Vagina (tissue), 2 donors: Measurements from ENCODE around the gene TMEM164. TPM values are rescaled to one million over a fixed set of nuclear protein-coding genes. Genes with fewer than 3 reads are reported as not detected.

ENCODE experiments used
- DNase-seq, 2 donors: peaks; one replicate each; pipeline ENCODE4 v3.0.0-alpha.2; 2017; ENCODE audit errors: extremely low spot score in 2 of 2
- H3K27ac ChIP-seq: fragments of 200-600 bp; sonication (generic); one replicate; pipeline ENCODE4 v1.5.1; 2019
- H3K27me3 ChIP-seq: fragments of 200-600 bp; sonication (generic); one replicate; pipeline ENCODE4 v1.5.1; 2019
- H3K36me3 ChIP-seq, 2 donors: fragments of 200-600 bp; sonication (generic); one replicate each; pipeline ENCODE4 v1.5.1; 2017 to 2019
- H3K4me1 ChIP-seq: fragments of 200-600 bp; sonication (generic); one replicate; pipeline ENCODE4 v1.5.1; 2019
- H3K4me3 ChIP-seq, 2 donors: fragments of 200-600 bp; sonication (generic); 1 replicate in 1 of 2; 2 replicates in 1 of 2; pipeline ENCODE4 v1.5.1; 2016 to 2019
- H3K9me3 ChIP-seq: fragments of 200-600 bp; sonication (generic); one replicate; pipeline ENCODE4 v1.5.1; 2019
- CTCF ChIP-seq, 3 experiments: fragments of 450-650 bp in 2 of 3; fragments of 200-600 bp in 1 of 3; sonication (generic) in 1 of 3; IDR thresholded peaks; one replicate each; pipeline ENCODE4 v1.5.1; 2017 to 2019; ENCODE audit warnings: antibody characterized with exemption in 3 of 3, mild to moderate bottlenecking in 2 of 3, moderate library complexity in 2 of 3
- POLR2A ChIP-seq, 2 donors: fragments of 450-650 bp; IDR thresholded peaks; one replicate each; pipeline ENCODE4 v1.6.1; 2017; ENCODE audit warnings: antibody characterized with exemption in 2 of 2, mild to moderate bottlenecking in 2 of 2, moderate library complexity in 2 of 2
- POLR2AphosphoS5 ChIP-seq, 2 donors: sonication (generic); formaldehyde crosslinking; IDR thresholded peaks; one replicate each; pipeline ENCODE4 v1.9.0; 2017; ENCODE audit warnings: antibody characterized with exemption in 2 of 2, mild to moderate bottlenecking in 2 of 2, low read depth in 1 of 2; ENCODE audit not compliant: insufficient read depth in 1 of 2
- intact Hi-C: fragments of 100-400 bp; cut with DNase I; formaldehyde crosslinking; loops from one replicate; pipeline ENCODE4 v1.15.1; 2023
- total RNA-seq: library from RNA; depleted of rRNA; stranded (reverse); fragments of >200 nt; gene quantifications from one replicate; pipeline ENCODE4 v1.2.3, GENCODE V29; 2016

TMEM164 gene
- total RNA-seq, 1 donor from 2014 or later = 10.8 TPM

GRCh38 chrX:110000000-110000399 is 2.9 kb upstream of the TMEM164 start:
- DNase-seq = no peak
- TF ChIP-seq POLR2A (IDR thresholded peaks at IDR 0.05) = no peak
- TF ChIP-seq POLR2AphosphoS5 (IDR thresholded peaks at IDR 0.05; ENCODE audit: insufficient read depth in 1 of 2, low read depth in 1 of 2) = no peak
- no peak for TF ChIP-seq CTCF (IDR thresholded peaks at IDR 0.05)
- H3K36me3 ChIP-seq = no peaks in the 10 kb centered on the region
- H3K9me3 ChIP-seq = no peaks in the 10 kb centered on the region
- peaks cover 8% of the 10 kb centered on the region for H3K4me1 ChIP-seq
- H3K4me3 ChIP-seq = no peak overlapping the region
- H3K27me3 ChIP-seq = no peaks in the 10 kb centered on the region
- intact Hi-C loops = no loop called here
- no peak overlapping the region for H3K27ac ChIP-seq

- H3K36me3 ChIP-seq = no peaks in the 10 kb centered on the region
- H3K4me3 ChIP-seq = no peak overlapping the region
- H3K27ac ChIP-seq = peak overlapping the region; percentile 86
- no peaks in the 10 kb centered on the region for H3K9me3 ChIP-seq
- peaks cover 8% of the 10 kb centered on the region for H3K4me1 ChIP-seq
- H3K27me3 ChIP-seq = no peaks in the 10 kb centered on the region
- intact Hi-C loops = no loop called here
- no peak for DNase-seq
- TF ChIP-seq POLR2A (IDR thresholded peaks at IDR 0.05) (no peak), CTCF (IDR thresholded peaks at IDR 0.05) (no peak), POLR2AphosphoS5 (IDR thresholded peaks at IDR 0.05; ENCODE audit: insufficient read depth in 1 of 2, low read depth in 1 of 2) (no peak)
Measured at GRCh38 chrX:110000847-110001713, 1.8 kb upstream of the TMEM164 start.

GRCh38 chrX:110001740-110002299 is 1.1 kb upstream of the TMEM164 start:
- TF ChIP-seq CTCF (IDR thresholded peaks at IDR 0.05) (no peak), POLR2A (IDR thresholded peaks at IDR 0.05) (no peak), POLR2AphosphoS5 (IDR thresholded peaks at IDR 0.05; ENCODE audit: insufficient read depth in 1 of 2, low read depth in 1 of 2) (no peak)
- DNase-seq = no peak
- H3K27ac ChIP-seq = peak overlapping the region; percentile 86
- no peaks in the 10 kb centered on the region for H3K36me3 ChIP-seq
- no peaks in the 10 kb centered on the region for H3K27me3 ChIP-seq
- H3K9me3 ChIP-seq = no peaks in the 10 kb centered on the region
- H3K4me1 ChIP-seq = peaks cover 8% of the 10 kb centered on the region
- H3K4me3 ChIP-seq = peak overlapping the region; percentile 56 to 60
- intact Hi-C loops = no loop called here

GRCh38 chrX:110003167-110004156 is 548 bp downstream of the TMEM164 start:
- peak overlapping the region; percentile 56 to 60 for H3K4me3 ChIP-seq
- intact Hi-C loops = no loop called here
- H3K27ac ChIP-seq = peak overlapping the region; percentile 86
- peaks cover 8% of the 10 kb centered on the region for H3K4me1 ChIP-seq
- H3K9me3 ChIP-seq = no peaks in the 10 kb centered on the region
- no peaks in the 10 kb centered on the region for H3K36me3 ChIP-seq
- no peak for DNase-seq
- TF ChIP-seq POLR2A (IDR thresholded peaks at IDR 0.05) = no peak
- TF ChIP-seq CTCF (IDR thresholded peaks at IDR 0.05) = no peak
- TF ChIP-seq POLR2AphosphoS5 (IDR thresholded peaks at IDR 0.05; ENCODE audit: insufficient read depth in 1 of 2, low read depth in 1 of 2) = no peak
- no peaks in the 10 kb centered on the region for H3K27me3 ChIP-seq
